ENCODE measurements around the gene CYTH4. TPM values are rescaled to one million over a fixed set of nuclear protein-coding genes. Genes with fewer than 3 reads are reported as not detected.
"Not testable (repeated sequence)": the region's sequence is repeated elsewhere in the genome, so short reads cannot be mapped to it uniquely, and the experiment has no call there.

The CYTH4 gene, protein sequence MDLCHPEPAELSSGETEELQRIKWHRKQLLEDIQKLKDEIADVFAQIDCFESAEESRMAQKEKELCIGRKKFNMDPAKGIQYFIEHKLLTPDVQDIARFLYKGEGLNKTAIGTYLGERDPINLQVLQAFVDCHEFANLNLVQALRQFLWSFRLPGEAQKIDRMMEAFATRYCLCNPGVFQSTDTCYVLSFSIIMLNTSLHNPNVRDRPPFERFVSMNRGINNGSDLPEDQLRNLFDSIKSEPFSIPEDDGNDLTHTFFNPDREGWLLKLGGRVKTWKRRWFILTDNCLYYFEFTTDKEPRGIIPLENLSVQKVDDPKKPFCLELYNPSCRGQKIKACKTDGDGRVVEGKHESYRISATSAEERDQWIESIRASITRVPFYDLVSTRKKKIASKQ
- 0.07 TPM for polyA plus RNA-seq (2013, experiment 1 of 2; ENCODE audit: insufficient read length)
- not detected for polyA plus RNA-seq (2013, experiment 2 of 2; ENCODE audit: insufficient read length)

- no peak for DNase-seq
These were observed at the start of gene CYTH4 for GRCh38 chr22:37282385-37282677. TSS of gene CYTH4 (plus strand) at chr22:37282508. CDS start at chr22:37282570, 62 bp downstream.

DNA sequence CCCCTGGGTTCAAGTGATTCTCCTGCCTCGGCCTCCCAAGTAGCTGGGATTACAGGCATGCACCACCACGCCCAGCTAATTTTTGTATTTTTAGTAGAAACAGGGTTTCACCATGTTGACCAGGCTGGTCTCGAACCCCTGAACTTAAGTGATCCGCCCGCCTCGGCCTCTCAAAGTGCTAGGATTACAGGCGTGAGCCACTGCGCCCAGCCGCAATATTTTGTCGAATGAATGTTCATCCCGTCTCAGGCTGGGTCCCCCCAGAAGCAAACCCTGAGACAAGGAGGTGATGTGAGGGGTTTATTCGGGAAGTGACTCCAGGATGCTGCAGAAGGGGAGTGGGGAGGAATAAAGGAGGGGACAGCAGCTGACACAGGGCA is 48.9 kb upstream of the CYTH4 start:
- DNase-seq: not testable (repeated sequence)

DNA sequence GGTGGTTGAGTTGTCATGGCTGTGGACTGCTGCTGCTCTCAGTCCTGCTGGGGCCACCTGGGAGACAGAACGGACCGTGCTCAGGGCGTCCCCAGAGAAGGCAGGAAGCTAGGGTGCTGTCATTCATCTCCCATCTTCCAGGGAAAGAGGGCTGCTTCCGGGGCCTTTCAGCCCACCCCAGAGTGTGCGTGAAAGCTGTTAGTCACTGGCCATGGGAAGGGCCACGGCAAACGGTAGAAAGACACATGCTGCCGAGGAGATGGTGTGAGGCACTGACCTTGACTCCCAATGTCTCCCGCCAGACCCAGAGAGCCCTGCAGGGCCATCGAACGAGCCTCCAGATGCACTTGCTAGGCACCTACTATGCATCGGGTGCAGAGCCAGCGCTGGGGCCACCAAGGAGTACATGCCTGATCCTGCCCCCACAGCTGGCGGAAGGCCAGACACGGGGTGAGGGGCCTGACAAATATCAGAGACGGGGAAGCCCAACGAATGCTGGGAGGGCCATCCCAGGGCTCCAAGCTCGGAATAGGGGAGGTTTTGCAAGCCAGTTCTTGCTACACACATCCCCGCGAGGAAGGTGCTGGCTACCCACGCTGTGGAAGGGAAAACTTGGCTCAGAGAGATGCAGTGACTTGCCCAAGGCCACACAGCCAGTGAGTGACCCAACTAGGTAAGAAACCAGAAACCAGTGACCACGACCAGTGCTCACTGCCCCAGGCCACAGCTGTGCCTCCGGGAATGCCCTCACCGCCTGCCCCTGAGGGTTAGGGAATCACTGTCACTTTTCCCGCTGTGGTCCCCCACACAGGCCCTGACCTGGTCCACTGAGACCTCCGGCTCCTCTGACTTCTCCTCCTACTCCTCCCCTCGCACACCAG is 48.3 kb upstream of the CYTH4 start:
- DNase-seq: no peak

GRCh38 chr22:37234736-37235711 is 47.3 kb upstream of the CYTH4 start:
- no peak for DNase-seq

DNA sequence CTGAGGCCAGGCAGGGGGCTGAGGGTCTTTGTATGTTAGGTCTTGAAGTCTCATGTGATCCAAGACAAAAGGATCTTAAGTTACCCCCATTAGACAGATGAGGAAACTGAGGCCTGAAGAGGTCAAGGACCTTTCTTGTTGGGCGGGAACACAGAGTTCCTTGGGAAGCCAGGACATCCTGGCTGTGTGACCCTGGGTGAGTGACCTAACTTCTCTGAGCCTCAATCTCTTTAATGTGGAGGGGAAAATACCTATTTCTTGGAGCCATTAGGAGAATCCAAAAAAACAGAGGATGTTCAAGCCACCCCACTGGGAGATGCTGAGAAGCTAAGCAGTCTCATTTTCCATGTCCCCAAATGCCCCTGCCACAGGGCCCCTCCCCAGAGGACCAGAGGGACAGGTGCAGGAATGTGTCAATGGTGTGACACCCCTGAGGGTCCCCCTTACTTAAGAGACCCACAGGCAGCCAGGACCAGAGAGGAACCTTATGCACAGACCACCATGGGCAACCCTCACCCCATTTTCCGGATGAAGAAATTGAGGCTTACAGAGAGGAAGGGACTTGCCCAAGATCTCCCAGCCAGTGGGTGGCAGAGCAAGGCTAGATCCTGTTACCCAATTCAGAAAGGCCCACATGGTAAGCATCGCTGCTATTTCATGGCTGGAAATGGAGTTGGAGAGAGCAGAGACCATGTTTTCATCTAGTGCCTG is 46.3 kb upstream of the CYTH4 start:
- DNase-seq: no peak

DNA sequence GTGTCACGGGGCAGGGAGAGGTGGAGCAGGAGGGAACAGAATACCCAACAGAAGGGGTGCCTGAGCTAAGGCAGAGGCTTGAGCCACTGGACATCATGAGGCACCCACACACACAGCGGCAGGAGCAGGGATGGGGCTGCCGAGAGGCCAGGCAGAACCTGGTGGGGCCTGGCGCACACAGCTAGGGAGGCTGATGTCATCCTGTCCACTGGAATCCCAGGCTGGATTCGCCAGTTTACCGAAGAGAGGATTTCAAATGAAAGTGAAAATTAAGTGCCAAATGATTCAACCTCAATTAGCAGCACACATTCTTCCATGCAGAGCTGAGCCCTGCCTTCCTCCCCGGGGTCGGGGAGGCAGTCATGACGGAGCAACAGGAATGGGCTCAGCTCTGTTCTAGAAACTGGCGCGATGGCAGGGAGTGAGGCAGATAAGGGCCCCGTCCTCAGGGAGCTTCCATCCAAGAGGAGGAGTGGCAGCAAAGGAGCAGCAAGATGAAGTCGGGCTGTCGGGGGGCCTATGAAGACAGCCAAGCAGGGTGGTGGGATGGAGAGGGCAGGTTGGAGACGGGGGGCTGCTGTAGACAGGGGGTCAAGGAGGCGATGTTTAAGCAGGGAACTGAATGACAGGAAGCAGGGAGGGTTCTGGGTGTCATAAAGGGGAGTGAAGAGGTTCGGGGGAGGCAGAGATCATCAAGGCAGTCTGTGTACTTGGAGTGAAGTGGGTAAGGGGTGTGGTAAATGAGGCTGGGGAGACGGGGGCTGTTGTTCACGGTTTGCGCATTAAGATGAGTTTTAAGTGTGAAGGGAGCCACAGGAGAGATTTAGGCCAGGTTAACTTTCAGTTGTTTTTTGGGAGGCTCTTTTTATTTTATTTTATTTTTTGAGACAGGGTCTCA is 44.7 kb upstream of the CYTH4 start:
- DNase-seq: peak; percentile 38

GRCh38 chr22:37239336-37240239 is 42.7 kb upstream of the CYTH4 start:
- DNase-seq: no peak

DNA sequence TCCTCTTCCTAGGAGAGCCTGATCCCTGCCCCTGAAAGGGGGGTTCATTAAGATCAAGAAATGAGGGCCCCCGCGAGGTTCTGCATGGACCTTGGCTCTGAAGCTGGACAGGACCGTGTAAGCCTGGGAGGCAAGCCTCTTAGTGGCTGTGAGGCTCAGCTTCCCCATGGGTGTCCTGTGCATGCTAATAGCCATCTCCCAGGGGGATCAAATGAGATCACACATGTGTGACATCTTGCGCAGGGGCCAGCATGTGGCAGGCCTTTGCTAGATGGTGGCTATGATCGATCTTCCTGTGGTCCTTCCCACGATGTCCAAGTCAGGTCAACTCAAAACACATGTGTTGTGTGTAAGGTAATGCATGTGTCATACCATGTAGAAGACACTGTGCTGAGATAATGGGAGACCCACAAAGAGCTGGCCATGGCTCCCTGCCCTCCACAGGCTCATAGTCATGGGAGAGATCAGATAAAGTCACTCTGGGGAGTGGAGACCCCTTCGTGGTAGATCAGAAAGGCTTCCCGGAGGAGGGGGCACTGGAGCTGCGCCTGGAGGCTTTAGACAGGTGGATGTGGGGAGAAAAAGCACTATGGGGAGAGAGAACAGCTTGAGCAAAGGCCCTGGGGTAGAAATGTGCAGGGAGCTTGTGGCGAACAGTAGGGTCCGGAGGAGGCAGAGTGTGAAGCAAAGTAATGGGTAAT is 41.9 kb upstream of the CYTH4 start:
- DNase-seq: no peak

- DNase-seq: no peak
These were observed 41.4 kb upstream of the CYTH4 start for GRCh38 chr22:37240941-37241320.

DNA sequence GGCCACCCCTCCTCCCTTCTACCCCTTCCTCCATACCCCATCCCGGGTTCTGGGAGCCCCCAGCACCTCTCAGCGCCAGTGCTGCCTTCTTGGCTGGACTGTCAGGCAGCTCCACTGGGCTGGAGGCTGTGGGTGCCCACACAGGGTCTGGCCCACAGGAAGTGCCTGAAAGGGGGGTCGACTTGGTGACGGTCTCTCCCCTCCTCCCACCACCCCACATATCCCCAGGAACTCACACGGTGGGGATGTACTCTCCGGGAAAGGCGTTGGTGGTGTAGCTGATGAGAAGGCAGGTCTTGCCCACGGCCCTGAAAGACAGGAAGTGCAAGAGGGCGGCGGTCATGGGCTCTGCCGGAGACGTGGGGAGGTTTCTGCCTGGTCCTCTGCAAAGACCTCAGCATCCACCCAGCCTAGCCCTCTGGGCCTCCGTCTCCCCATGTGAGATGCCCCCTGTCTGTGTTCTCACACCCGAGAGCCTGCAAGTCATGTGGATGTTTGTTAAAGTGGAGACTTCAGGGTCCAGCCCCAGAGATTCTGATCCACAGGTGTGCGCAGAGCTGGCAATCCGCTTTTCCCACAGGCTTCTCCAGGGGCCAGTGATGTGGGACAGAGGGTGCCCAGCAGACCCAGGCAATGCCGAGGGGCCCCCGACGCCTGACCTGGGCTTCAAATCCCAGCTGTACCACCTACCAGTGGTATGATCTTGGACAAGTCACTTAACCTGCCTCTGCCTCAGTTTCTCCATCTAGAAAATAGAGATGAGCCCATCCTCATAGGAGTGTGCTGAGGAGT is 40.8 kb upstream of the CYTH4 start:
- DNase-seq: peak; percentile 16

GRCh38 chr22:37242395-37242918 is 39.9 kb upstream of the CYTH4 start:
- peak; percentile 52 for DNase-seq

DNA sequence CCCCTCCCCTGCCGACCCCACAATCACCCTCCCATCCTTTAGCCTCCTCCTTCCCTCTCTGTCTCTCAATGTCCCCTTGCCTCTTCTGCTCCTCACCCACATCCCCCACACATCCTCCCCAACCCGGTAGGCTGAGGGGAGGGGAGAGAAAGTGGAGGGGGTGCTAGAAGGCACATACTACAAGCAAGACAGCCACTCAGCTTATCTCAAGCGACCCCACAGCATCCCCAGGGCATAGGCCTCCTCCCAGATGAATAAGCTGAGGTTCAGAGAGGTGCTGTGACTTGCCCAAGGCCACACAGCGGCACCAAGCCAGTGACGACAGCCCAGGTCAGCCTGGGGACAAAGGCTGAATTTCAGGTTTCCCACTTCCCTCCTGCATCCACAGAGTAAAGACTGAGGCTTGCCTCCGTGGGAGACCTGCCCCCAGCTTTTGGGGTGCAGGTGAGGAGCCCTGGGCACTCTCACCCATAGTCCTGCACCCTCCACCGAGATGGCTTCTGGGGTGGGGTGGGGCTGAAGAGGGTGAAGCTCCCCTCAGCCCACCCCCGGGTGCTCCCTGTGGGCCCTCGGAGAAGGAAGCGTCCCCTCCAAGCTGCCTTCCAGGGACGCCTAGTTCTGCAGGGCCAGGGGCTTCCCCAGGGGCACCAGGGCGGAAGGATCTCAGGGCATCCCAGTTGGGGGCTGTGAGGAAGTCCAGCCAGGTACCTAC is 38.8 kb upstream of the CYTH4 start:
- no peak for DNase-seq

GRCh38 chr22:37244114-37244921 is 38.0 kb upstream of the CYTH4 start, which contains the start of gene RAC2:
TSS of gene RAC2 (minus strand) at chr22:37244269. CDS start at chr22:37244148, 121 bp downstream.
- peak; percentile 48 for DNase-seq

DNA sequence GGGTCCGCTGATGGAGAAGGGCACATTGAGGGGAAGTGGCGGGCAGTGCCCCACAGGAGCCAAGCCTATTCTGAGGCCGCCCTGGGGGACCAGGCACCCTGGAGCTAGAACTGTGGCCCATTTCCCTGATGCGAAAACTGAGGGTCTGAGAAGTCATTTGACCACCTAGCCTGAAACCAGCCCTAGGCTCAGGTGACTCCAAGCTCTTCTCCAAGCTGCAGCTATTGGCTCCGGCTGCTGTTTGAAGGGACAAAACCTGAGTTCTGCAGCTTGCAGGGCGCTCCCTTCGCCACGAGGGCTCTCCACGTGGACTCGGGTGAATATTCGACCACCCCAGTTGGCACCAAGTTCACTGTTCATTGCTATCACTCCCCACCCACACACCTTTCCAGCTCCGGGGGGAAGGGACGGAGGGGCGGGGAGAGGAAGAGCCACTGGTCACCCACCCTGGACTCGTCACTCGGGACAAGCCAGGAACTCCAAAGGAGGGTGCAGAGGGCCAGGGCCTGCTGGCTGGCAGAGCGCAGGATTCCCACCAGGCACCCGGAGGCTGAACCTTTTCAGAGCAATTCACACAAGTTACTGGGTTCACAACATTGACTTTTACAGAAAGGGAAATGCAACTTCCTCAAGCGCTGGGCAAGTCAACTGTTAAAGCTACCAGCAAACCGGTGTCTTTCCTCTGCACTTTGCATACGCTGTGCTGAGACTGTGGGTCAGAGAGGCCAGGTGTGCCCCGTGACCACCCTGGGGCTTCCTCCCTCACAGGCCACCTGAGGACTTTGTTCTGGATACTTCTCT is 37.2 kb upstream of the CYTH4 start:
- DNase-seq: no peak

DNA sequence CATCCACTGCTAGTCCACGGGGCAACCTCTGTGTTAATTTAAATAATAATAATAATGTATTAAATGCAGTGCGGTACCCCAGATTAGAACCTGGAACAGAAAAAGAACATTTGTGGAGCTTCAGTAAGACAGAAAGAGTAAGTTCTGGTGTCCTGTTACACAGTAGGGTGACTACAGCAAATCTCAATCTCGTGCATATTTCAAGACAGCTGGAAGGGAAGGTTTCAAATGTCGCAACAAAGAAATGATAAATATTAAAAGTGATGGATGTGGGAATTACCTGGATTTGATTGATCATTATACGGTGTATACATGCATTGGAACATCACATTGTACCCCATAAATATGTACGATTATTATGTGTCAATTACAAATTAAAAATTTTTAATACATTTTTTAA is 36.6 kb upstream of the CYTH4 start:
- no peak for DNase-seq

Data from fibroblast of skin of back (primary cell).